Endodermal cell (in vitro differentiated cells): ENCODE data around the gene BTBD16. TPM values are rescaled to one million over a fixed set of nuclear protein-coding genes. Genes with fewer than 3 reads are reported as not detected.
A peak's percentile ranks its signal among the peaks of the same experiment; 100 is the strongest.

Experiments
- DNase-seq: peaks from one replicate; pipeline ENCODE4 v3.0.0-alpha.2; 2017
- H3K27ac ChIP-seq: 2 replicates; pipeline ENCODE4 v1.5.1; 2013; ENCODE audit warnings: mild to moderate bottlenecking, low read depth, low read length, moderate library complexity
- H3K27me3 ChIP-seq: 2 replicates; pipeline ENCODE4 v1.6.1; 2013; ENCODE audit warnings: mild to moderate bottlenecking, low read length, moderate library complexity; ENCODE audit not compliant: insufficient read depth, control insufficient read depth, poor library complexity, severe bottlenecking
- H3K36me3 ChIP-seq: 2 replicates; pipeline ENCODE4 v1.7.0; 2013; ENCODE audit warnings: mild to moderate bottlenecking, low read length, moderate library complexity; ENCODE audit not compliant: control insufficient read depth, insufficient read depth
- H3K4me1 ChIP-seq: one replicate; pipeline ENCODE4 v1.7.0; 2013; ENCODE audit warnings: low read length; ENCODE audit not compliant: control insufficient read depth, insufficient read depth
- H3K4me3 ChIP-seq: 2 replicates; pipeline ENCODE4 v1.5.1; 2013; ENCODE audit warnings: mild to moderate bottlenecking, low read length, moderate library complexity
- H3K9ac ChIP-seq: 2 replicates; pipeline ENCODE4 v1.6.1; 2013; ENCODE audit warnings: mild to moderate bottlenecking, low read length, moderate library complexity; ENCODE audit not compliant: poor library complexity, severe bottlenecking; ENCODE audit errors: extremely low read depth
- H3K9me3 ChIP-seq: 2 replicates; pipeline ENCODE4 v1.6.1; 2013; ENCODE audit warnings: mild to moderate bottlenecking, low read length, moderate library complexity; ENCODE audit not compliant: control insufficient read depth
- H3K27ac Mint-ChIP-seq: 2 replicates; pipeline ENCODE4 v1.8.0; 2020; ENCODE audit warnings: mixed read lengths
- H3K27me3 Mint-ChIP-seq: 2 replicates; pipeline ENCODE4 v1.8.0; 2021; ENCODE audit warnings: mild to moderate bottlenecking, mixed read lengths; ENCODE audit not compliant: insufficient read depth
- H3K36me3 Mint-ChIP-seq: 2 replicates; pipeline ENCODE4 v1.8.0; 2020; ENCODE audit warnings: low read depth, mixed read lengths
- H3K4me1 Mint-ChIP-seq: 2 replicates; pipeline ENCODE4 v1.8.0; 2020; ENCODE audit warnings: mixed read lengths
- H3K4me3 Mint-ChIP-seq: 2 replicates; pipeline ENCODE4 v1.8.0; 2020; ENCODE audit warnings: mild to moderate bottlenecking, moderate library complexity, mixed read lengths
- H3K9me3 Mint-ChIP-seq: 2 replicates; pipeline ENCODE4 v1.8.0; 2020; ENCODE audit warnings: mild to moderate bottlenecking, mixed read lengths
- WGBS, 2 experiments: methylation state at CpG; one replicate each; pipeline versions ENCODE4 v1.1.5 to v1.1.7; 2013; ENCODE audit warnings: missing lambda C conversion rate in 2 of 2, mixed read lengths in 1 of 2; ENCODE audit not compliant: insufficient coverage in 1 of 2, insufficient read length in 1 of 2; 5-methylcytosine and 5-hydroxymethylcytosine counted together
- total RNA-seq, 2 donors: library from RNA; stranded (reverse); fragmentation: NEBNext Ultra II Directional in 1 of 2; extraction: Animal tissue kit (Norgen Biotek cat#: 25700) in 1 of 2; gene quantifications; 2 replicates in 1 of 2; 3 replicates in 1 of 2; pipeline ENCODE4 v1.2.1, GENCODE V29; 2021
- TF ChIP-seq, protein P1 (sequence below): fragments of 200-600 bp; sonication (generic); conservative IDR thresholded peaks from 2 replicates; pipeline ENCODE4 v1.5.0; 2021; ENCODE audit warnings: antibody characterized with exemption, mild to moderate bottlenecking

BTBD16 gene
- total RNA-seq, 2 donors from 2014 or later = not detected

DNA sequence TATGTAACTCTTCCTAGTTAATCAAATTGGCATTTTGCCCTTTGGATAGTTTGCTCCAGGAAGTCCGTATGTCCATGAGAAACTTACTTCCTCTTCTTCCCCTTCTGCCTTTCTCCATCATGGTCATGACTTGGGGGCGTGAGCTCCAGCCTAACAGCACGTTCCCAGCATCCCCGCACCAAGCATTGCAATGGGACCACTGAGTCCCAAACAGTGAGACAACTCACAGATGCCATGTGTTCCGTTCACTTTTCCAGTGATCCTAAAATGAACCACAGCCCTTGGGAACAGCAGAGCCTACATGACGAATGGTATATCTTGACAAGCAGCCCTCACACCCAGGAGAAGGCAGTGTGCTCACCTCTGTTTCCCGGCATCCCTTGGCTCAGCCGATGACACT, 10.7 kb downstream of the BTBD16 start:
- Histone ChIP-seq H3K27ac (no peak overlapping the region), H3K4me1 (no peaks in the 10 kb centered on the region), H3K4me3 (no peak overlapping the region), H3K9me3 (no peaks in the 10 kb centered on the region), H3K27me3 (no peaks in the 10 kb centered on the region), H3K36me3 (no peaks in the 10 kb centered on the region), H3K9ac (no peak overlapping the region)
- H3K27me3 Mint-ChIP-seq = peaks cover 4% of the 10 kb centered on the region
- TF ChIP-seq, protein P1, sequence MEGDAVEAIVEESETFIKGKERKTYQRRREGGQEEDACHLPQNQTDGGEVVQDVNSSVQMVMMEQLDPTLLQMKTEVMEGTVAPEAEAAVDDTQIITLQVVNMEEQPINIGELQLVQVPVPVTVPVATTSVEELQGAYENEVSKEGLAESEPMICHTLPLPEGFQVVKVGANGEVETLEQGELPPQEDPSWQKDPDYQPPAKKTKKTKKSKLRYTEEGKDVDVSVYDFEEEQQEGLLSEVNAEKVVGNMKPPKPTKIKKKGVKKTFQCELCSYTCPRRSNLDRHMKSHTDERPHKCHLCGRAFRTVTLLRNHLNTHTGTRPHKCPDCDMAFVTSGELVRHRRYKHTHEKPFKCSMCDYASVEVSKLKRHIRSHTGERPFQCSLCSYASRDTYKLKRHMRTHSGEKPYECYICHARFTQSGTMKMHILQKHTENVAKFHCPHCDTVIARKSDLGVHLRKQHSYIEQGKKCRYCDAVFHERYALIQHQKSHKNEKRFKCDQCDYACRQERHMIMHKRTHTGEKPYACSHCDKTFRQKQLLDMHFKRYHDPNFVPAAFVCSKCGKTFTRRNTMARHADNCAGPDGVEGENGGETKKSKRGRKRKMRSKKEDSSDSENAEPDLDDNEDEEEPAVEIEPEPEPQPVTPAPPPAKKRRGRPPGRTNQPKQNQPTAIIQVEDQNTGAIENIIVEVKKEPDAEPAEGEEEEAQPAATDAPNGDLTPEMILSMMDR = no peak
- no peak overlapping the region for H3K27ac Mint-ChIP-seq
- no peak overlapping the region for H3K4me3 Mint-ChIP-seq
- 95 to 100% methylated on average over 7 to 8 of the region's 8 CpGs for WGBS, 2 experiments
- H3K4me1 Mint-ChIP-seq = peaks cover 9% of the 10 kb centered on the region
- no peaks in the 10 kb centered on the region for H3K36me3 Mint-ChIP-seq
- H3K9me3 Mint-ChIP-seq = no peaks in the 10 kb centered on the region
- DNase-seq = no peak

DNA sequence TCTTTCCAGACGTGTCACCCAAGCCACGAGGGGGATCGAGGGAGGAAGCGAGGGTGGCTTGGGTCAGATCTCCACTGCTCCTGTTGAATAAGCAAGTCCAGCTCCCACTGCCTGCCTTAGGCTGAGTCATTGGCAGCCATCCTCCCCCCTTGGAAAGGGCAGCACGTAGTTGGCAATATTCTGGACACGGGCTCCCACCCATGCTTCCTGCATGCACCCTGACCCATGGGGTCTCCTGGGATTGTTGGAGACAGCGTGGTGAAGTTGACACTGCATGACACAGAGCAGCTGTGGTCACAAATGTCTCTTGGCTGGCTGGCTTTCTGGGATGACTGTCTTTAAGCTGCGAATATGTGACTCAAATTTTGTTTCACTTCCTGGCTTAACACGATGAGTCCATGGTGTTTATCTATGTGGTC, 11.2 kb downstream of the BTBD16 start:
- no peak for DNase-seq
- Histone ChIP-seq H3K27ac (no peak overlapping the region), H3K9me3 (no peaks in the 10 kb centered on the region), H3K9ac (no peak overlapping the region), H3K4me1 (no peaks in the 10 kb centered on the region), H3K4me3 (no peak overlapping the region), H3K36me3 (no peaks in the 10 kb centered on the region), H3K27me3 (no peaks in the 10 kb centered on the region)
- Mint-ChIP-seq H3K9me3 (no peaks in the 10 kb centered on the region), H3K4me1 (peaks cover 12% of the 10 kb centered on the region), H3K36me3 (no peaks in the 10 kb centered on the region), H3K27ac (no peak overlapping the region), H3K4me3 (no peak overlapping the region), H3K27me3 (peaks cover 4% of the 10 kb centered on the region)
- TF ChIP-seq, protein P1 = no peak
- 94 to 96% methylated on average over 8 to 9 of the region's 9 CpGs for WGBS, 2 experiments

DNA sequence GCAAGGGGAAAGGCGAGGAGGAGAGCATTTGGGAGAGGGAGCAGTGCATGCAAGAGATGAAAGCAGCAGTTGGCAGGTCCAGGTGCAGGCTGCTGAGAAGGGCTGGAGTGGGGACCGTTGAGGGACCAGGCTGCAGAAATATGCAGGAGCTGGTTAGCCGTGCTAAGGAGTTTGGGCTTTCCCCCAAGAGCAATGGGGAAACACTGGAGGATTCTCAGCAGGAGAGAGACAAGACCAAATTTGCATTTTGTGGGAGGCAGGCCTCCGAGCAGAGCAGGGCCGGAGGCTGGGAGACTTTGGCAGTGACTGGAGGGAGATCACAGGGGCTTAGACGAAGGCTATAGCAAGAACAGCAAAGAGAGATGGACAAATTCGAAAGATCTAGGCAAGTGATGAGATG, 11.8 kb downstream of the BTBD16 start:
- no peak overlapping the region for H3K27ac ChIP-seq
- no peaks in the 10 kb centered on the region for H3K36me3 Mint-ChIP-seq
- H3K9me3 Mint-ChIP-seq = no peaks in the 10 kb centered on the region
- TF ChIP-seq, protein P1 = no peak
- no peaks in the 10 kb centered on the region for H3K9me3 ChIP-seq
- H3K4me1 Mint-ChIP-seq = peaks cover 12% of the 10 kb centered on the region
- no peaks in the 10 kb centered on the region for H3K4me1 ChIP-seq
- no peaks in the 10 kb centered on the region for H3K27me3 ChIP-seq
- no peak overlapping the region for H3K4me3 Mint-ChIP-seq
- H3K9ac ChIP-seq = no peak overlapping the region
- WGBS, 2 experiments = 73 to 75% methylated on average over 5 to 7 of the region's 7 CpGs
- H3K4me3 ChIP-seq = no peak overlapping the region
- no peak overlapping the region for H3K27ac Mint-ChIP-seq
- peak; percentile 67 for DNase-seq
- H3K36me3 ChIP-seq = no peaks in the 10 kb centered on the region
- peaks cover 2% of the 10 kb centered on the region for H3K27me3 Mint-ChIP-seq
